B cell (primary cell): ENCODE results near the gene LRRC74A. TPM values are rescaled to one million over a fixed set of nuclear protein-coding genes. Genes with fewer than 3 reads are reported as not detected.

ENCODE experiments used
- ATAC-seq: fragments of 200-7000 bp; cut with Tn5 transposase; one replicate; pipeline ENCODE4 v1.10.0; 2021; ENCODE audit warnings: low read depth, mild to moderate bottlenecking, moderate number of reproducible peaks, moderate library complexity
- CTCF ChIA-PET: fragments of 350-600 bp; sonication (Branson Sonifier 250); formaldehyde crosslinking; loops from one replicate; lab custom pipeline; 2021; ENCODE audit warnings: antibody characterized with exemption, inconsistent platforms; lab: Charles Lee
- POLR2A ChIA-PET: fragments of 350-600 bp; sonication (Branson Sonifier 250); formaldehyde crosslinking; loops from one replicate; lab custom pipeline; 2021; ENCODE audit warnings: antibody characterized with exemption; lab: Charles Lee
- DNase-seq: peaks from one replicate; pipeline ENCODE4 v3.0.0; 2013
- H2AFZ ChIP-seq: 2 replicates; pipeline ENCODE4 v1.6.1; 2012; ENCODE audit warnings: mild to moderate bottlenecking, low read depth, low read length; ENCODE audit not compliant: insufficient read depth, poor library complexity, severe bottlenecking
- H3K27ac ChIP-seq, 2 donors: 1 replicate in 1 of 2; 2 replicates in 1 of 2; pipeline ENCODE4 v1.5.1; 2012 to 2013; ENCODE audit warnings: low read length in 2 of 2, mild to moderate bottlenecking in 2 of 2, moderate library complexity in 1 of 2
- H3K27me3 ChIP-seq, 4 experiments: fragments of 200-600 bp in 1 of 4; sonication (generic) in 1 of 4; replicated peaks in 1 of 4; 1 replicate in 2 of 4; 2 replicates in 2 of 4; pipeline versions ENCODE4 v1.6.1 to v1.7.0; 2013 to 2016; ENCODE audit warnings: low read length in 3 of 4, mild to moderate bottlenecking in 2 of 4, mixed read lengths in 1 of 4, moderate library complexity in 1 of 4; ENCODE audit not compliant: insufficient read depth in 4 of 4, control insufficient read depth in 3 of 4; ENCODE audit errors: control extremely low read depth in 1 of 4
- H3K36me3 ChIP-seq, 2 experiments: replicated peaks in 1 of 2; 1 replicate in 1 of 2; 2 replicates in 1 of 2; pipeline versions ENCODE4 v1.6.1 to v1.7.1; 2013; ENCODE audit warnings: low read length in 1 of 2; ENCODE audit not compliant: insufficient read depth in 2 of 2, control insufficient read depth in 1 of 2; ENCODE audit errors: control extremely low read depth in 1 of 2, extremely low read depth in 1 of 2
- H3K4me1 ChIP-seq, 2 donors: fragments of 200-600 bp in 1 of 2; sonication (generic) in 1 of 2; 1 replicate in 1 of 2; 2 replicates in 1 of 2; pipeline versions ENCODE4 v1.5.1 to v1.6.1; 2013 to 2017; ENCODE audit warnings: low read length in 2 of 2; ENCODE audit not compliant: control insufficient read depth in 2 of 2, insufficient read depth in 2 of 2
- H3K4me2 ChIP-seq: replicated peaks from 2 replicates; pipeline ENCODE3; 2012; ENCODE audit warnings: mild to moderate bottlenecking, low read depth, low read length; ENCODE audit not compliant: poor library complexity, severe bottlenecking
- H3K4me3 ChIP-seq, 5 experiments: fragments of 200-600 bp in 1 of 5; sonication (generic) in 1 of 5; 1 replicate in 3 of 5; 2 replicates in 2 of 5; pipeline versions ENCODE4 v1.5.1 to v1.7.0; 2011 to 2016; ENCODE audit warnings: low read length in 4 of 5, mild to moderate bottlenecking in 4 of 5, low read depth in 2 of 5, control low read depth in 1 of 5, moderate library complexity in 1 of 5; ENCODE audit not compliant: insufficient read depth in 1 of 5; ENCODE audit errors: control extremely low read depth in 1 of 5, extremely low read depth in 1 of 5
- H3K79me2 ChIP-seq: fragments of 200-600 bp; sonication (generic); one replicate; pipeline ENCODE4 v1.6.0; 2016; ENCODE audit warnings: low read length; ENCODE audit not compliant: control insufficient read depth, insufficient read depth
- H3K9ac ChIP-seq: fragments of 200-600 bp; sonication (generic); 2 replicates; pipeline ENCODE4 v1.6.1; 2017; ENCODE audit warnings: mild to moderate bottlenecking, low read length, moderate library complexity
- H3K9me3 ChIP-seq, 3 donors: one replicate each; pipeline versions ENCODE4 v1.6.1 to v1.7.1; 2013; ENCODE audit warnings: low read length in 2 of 3; ENCODE audit not compliant: control insufficient read depth in 2 of 3, insufficient read depth in 1 of 3; ENCODE audit errors: control extremely low read depth in 1 of 3
- H4K20me1 ChIP-seq: 2 replicates; pipeline ENCODE4 v1.6.0; 2012; ENCODE audit warnings: mild to moderate bottlenecking, low read length; ENCODE audit not compliant: insufficient read depth, control insufficient read depth, poor library complexity, severe bottlenecking
- H3K27ac Mint-ChIP-seq: one replicate; pipeline ENCODE4 v1.8.0; 2021; ENCODE audit warnings: mixed read lengths
- H3K27me3 Mint-ChIP-seq: one replicate; pipeline ENCODE4 v1.8.0; 2021; ENCODE audit warnings: mixed read lengths
- H3K4me1 Mint-ChIP-seq: one replicate; pipeline ENCODE4 v1.8.0; 2021; ENCODE audit warnings: mixed read lengths
- H3K4me3 Mint-ChIP-seq: one replicate; pipeline ENCODE4 v1.8.0; 2021; ENCODE audit warnings: mixed read lengths
- H3K9me3 Mint-ChIP-seq: one replicate; pipeline ENCODE4 v1.8.0; 2022; ENCODE audit warnings: mixed read lengths; ENCODE audit not compliant: insufficient read depth
- EZH2 ChIP-seq: IDR thresholded peaks from 2 replicates; pipeline ENCODE4 v1.6.1; 2012; ENCODE audit warnings: borderline replicate concordance, low read depth, mild to moderate bottlenecking, moderate library complexity, low read length; ENCODE audit not compliant: insufficient read depth, poor library complexity, severe bottlenecking
- WGBS: methylation state at CpG from one replicate; pipeline ENCODE4 v1.1.5; 2013; ENCODE audit warnings: missing lambda C conversion rate; ENCODE audit not compliant: insufficient coverage; 5-methylcytosine and 5-hydroxymethylcytosine counted together
- intact Hi-C: fragments of 100-400 bp; cut with micrococcal nuclease; formaldehyde crosslinking; loops from one replicate; pipeline ENCODE4 v1.10.0; 2022
- polyA plus RNA-seq: library from polyadenylated mRNA; depleted of rRNA; stranded (reverse); fragments of >200 nt; gene quantifications from 2 replicates; pipeline ENCODE4 v1.2.3, GENCODE V29; 2012
- total RNA-seq, 2 donors: library from RNA; stranded (reverse); fragments of 120-200 nt in 1 of 2; gene quantifications; 1 replicate in 1 of 2; 2 replicates in 1 of 2; pipeline versions ENCODE4 v1.2.3 to v1.2.4, GENCODE V29; 2013 to 2022
- TF ChIP-seq, protein P1 (sequence below): fragments of 200-600 bp; IDR thresholded peaks from one replicate; pipeline ENCODE4 v1.8.0; 2022; ENCODE audit warnings: antibody characterized with exemption, mild to moderate bottlenecking

Gene LRRC74A
- total and polyA plus RNA-seq, 2 donors (not counting 1 experiment from before 2014, with no cell fraction given) = not detected

GRCh38 chr14:76880449-76880848 is 54.2 kb downstream of the LRRC74A start:
- Mint-ChIP-seq H3K9me3 (no peaks in the 10 kb centered on the region), H3K27ac (no peak overlapping the region), H3K4me1 (peaks cover 6% of the 10 kb centered on the region), H3K27me3 (no peaks in the 10 kb centered on the region), H3K4me3 (no peak overlapping the region)
- no peak for ATAC-seq
- no peak overlapping the region for H2AFZ ChIP-seq
- peaks cover 7 to 10% of the 10 kb centered on the region in 2 donors for H3K4me1 ChIP-seq
- intact Hi-C loops = no loop called here
- no peak overlapping the region for H3K27ac ChIP-seq
- no peaks in the 10 kb centered on the region for H4K20me1 ChIP-seq
- H3K4me2 ChIP-seq = no peak overlapping the region
- H3K9ac ChIP-seq = no peak overlapping the region
- TF ChIP-seq, protein P1, sequence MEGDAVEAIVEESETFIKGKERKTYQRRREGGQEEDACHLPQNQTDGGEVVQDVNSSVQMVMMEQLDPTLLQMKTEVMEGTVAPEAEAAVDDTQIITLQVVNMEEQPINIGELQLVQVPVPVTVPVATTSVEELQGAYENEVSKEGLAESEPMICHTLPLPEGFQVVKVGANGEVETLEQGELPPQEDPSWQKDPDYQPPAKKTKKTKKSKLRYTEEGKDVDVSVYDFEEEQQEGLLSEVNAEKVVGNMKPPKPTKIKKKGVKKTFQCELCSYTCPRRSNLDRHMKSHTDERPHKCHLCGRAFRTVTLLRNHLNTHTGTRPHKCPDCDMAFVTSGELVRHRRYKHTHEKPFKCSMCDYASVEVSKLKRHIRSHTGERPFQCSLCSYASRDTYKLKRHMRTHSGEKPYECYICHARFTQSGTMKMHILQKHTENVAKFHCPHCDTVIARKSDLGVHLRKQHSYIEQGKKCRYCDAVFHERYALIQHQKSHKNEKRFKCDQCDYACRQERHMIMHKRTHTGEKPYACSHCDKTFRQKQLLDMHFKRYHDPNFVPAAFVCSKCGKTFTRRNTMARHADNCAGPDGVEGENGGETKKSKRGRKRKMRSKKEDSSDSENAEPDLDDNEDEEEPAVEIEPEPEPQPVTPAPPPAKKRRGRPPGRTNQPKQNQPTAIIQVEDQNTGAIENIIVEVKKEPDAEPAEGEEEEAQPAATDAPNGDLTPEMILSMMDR = no peak
- no peaks in the 10 kb centered on the region for H3K36me3 ChIP-seq
- WGBS = 93% methylated on average over 3 of the region's 4 CpGs
- POLR2A ChIA-PET = no interaction called here
- H3K9me3 ChIP-seq = peaks cover 0 to 6% (median 3%) of the 10 kb centered on the region in 3 donors
- no peaks in the 10 kb centered on the region for H3K79me2 ChIP-seq
- no peak overlapping the region for H3K4me3 ChIP-seq
- no peak for DNase-seq
- peaks cover 0 to 4% (median 0%) of the 10 kb centered on the region in 4 experiments for H3K27me3 ChIP-seq
- CTCF ChIA-PET = interaction anchor here (1.0 to 15.8 kb wide), 3 partner anchors 9 to 188 kb away, joined by 3 to 489 read pairs (median 9); no protein-coding TSS in a partner anchor

DNA sequence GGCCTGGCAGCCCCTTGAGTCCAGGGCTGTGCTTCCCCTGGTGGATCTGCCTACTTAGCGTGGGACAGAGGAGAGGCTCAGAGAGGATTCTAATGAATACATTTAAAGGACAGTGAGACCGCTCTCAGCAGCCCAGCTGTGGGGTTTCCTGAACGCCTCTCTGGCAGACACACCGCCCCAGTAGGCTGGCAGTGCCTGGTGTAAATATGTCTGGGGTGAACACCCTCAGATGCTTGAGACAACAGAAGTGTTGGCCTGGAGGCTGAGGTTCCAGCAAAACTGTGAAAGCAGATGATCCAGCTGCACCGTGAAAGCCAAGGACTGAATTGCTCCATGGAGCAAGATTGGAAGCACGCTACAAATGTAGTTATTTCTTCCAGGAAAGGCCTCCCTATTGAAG is 55.1 kb downstream of the LRRC74A start:
- no peak for DNase-seq
- POLR2A ChIA-PET = no interaction called here
- intact Hi-C loops = no loop called here

More for the DNA sequence above, 55.1 kb downstream of the LRRC74A start:
- H3K27me3 Mint-ChIP-seq = peaks cover 7% of the 10 kb centered on the region
- Histone ChIP-seq H3K27ac (no peak overlapping the region), H3K36me3 (no peaks in the 10 kb centered on the region), H3K9me3 (no peaks in the 10 kb centered on the region), H3K9ac (no peak overlapping the region), H3K4me2 (no peak overlapping the region), H2AFZ (no peak overlapping the region), H3K4me1 (peaks cover 7 to 10% of the 10 kb centered on the region in 2 donors), H3K79me2 (no peaks in the 10 kb centered on the region), H3K27me3 (peaks cover 0 to 4% (median 0%) of the 10 kb centered on the region in 4 experiments), H4K20me1 (no peaks in the 10 kb centered on the region), H3K4me3 (no peak overlapping the region)
- TF ChIP-seq, protein P1 = no peak
- TF ChIP-seq EZH2 = no peak
- ATAC-seq = no peak
- H3K4me3 Mint-ChIP-seq = no peak overlapping the region
- no peaks in the 10 kb centered on the region for H3K9me3 Mint-ChIP-seq
- peaks cover 6% of the 10 kb centered on the region for H3K4me1 Mint-ChIP-seq
- CTCF ChIA-PET = interaction anchor here (0.9 to 1.1 kb wide), 3 partner anchors 9 to 189 kb away, joined by 3 to 4 read pairs (median 4); no protein-coding TSS in a partner anchor
- no peak overlapping the region for H3K27ac Mint-ChIP-seq
- 98% methylated on average over 6 of the region's 6 CpGs for WGBS
